Ishikawa (cell line): ENCODE measurements around the gene CHADL.

ENCODE experiments used
- CEBPB ChIP-seq: IDR thresholded peaks from 2 replicates; pipeline ENCODE4 v1.6.1; 2012
- CREB1 ChIP-seq: IDR thresholded peaks from 2 replicates; pipeline ENCODE4 v1.6.1; 2012; ENCODE audit warnings: low read depth
- EGR1 ChIP-seq: IDR thresholded peaks from 2 replicates; pipeline ENCODE4 v1.6.1; 2012
- EP300 ChIP-seq: IDR thresholded peaks from 2 replicates; pipeline ENCODE4 v1.6.1; 2012; ENCODE audit warnings: borderline replicate concordance
- FOXM1 ChIP-seq: IDR thresholded peaks from 2 replicates; pipeline ENCODE4 v1.6.1; 2012; ENCODE audit warnings: low read depth, borderline replicate concordance
- MAX ChIP-seq: IDR thresholded peaks from 2 replicates; pipeline ENCODE4 v1.6.1; 2012
- NFIC ChIP-seq: IDR thresholded peaks from 2 replicates; pipeline ENCODE4 v1.6.1; 2012
- RAD21 ChIP-seq: IDR thresholded peaks from 2 replicates; pipeline ENCODE4 v1.6.1; 2012; ENCODE audit warnings: low read depth
- TAF1 ChIP-seq: IDR thresholded peaks from 2 replicates; pipeline ENCODE4 v1.6.1; 2012; ENCODE audit warnings: low read depth, mild to moderate bottlenecking
- TCF12 ChIP-seq: IDR thresholded peaks from 2 replicates; pipeline ENCODE4 v1.6.1; 2012; ENCODE audit warnings: low read depth
- TEAD4 ChIP-seq: IDR thresholded peaks from 2 replicates; pipeline ENCODE4 v1.6.1; 2012
- YY1 ChIP-seq: IDR thresholded peaks from 2 replicates; pipeline ENCODE4 v1.6.1; 2012; ENCODE audit warnings: low read depth
- ZBTB7A ChIP-seq: IDR thresholded peaks from 2 replicates; pipeline ENCODE4 v1.6.1; 2012; ENCODE audit warnings: low read depth
- TF ChIP-seq, protein P1 (sequence below): IDR thresholded peaks from 2 replicates; pipeline ENCODE4 v1.6.1; 2012; ENCODE audit warnings: low read depth, mild to moderate bottlenecking
- TF ChIP-seq, protein P2 (sequence below): IDR thresholded peaks from 2 replicates; pipeline ENCODE4 v1.6.1; 2012

The CHADL gene

DNA sequence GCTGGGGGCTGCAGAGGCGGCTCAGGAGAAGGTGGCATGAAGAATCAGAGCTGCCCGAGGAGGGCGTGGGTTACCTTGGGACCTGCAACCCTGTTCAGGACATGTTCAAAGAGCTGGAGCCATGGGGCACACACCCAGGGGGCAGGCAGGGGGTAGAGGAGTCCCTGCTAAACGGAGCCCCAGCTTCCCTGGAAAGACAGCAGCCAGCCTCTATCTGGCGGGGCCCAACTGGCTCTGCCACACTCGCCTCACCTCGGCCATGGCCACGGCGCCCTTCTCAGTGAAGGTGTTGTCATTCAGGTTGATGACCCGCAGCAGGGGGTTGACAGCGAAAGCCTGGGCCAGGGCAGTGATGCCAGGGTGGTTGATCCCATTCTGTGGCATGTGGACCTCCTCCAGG lies 17.0 kb upstream of the CHADL start:
- TF ChIP-seq MAX (no peak), NFIC (no peak), CREB1 (no peak), YY1 (no peak), EP300 (no peak), CEBPB (no peak), TAF1 (no peak), RAD21 (no peak), EGR1 (no peak), TEAD4 (no peak), ZBTB7A (no peak)
- TF ChIP-seq, protein P1, sequence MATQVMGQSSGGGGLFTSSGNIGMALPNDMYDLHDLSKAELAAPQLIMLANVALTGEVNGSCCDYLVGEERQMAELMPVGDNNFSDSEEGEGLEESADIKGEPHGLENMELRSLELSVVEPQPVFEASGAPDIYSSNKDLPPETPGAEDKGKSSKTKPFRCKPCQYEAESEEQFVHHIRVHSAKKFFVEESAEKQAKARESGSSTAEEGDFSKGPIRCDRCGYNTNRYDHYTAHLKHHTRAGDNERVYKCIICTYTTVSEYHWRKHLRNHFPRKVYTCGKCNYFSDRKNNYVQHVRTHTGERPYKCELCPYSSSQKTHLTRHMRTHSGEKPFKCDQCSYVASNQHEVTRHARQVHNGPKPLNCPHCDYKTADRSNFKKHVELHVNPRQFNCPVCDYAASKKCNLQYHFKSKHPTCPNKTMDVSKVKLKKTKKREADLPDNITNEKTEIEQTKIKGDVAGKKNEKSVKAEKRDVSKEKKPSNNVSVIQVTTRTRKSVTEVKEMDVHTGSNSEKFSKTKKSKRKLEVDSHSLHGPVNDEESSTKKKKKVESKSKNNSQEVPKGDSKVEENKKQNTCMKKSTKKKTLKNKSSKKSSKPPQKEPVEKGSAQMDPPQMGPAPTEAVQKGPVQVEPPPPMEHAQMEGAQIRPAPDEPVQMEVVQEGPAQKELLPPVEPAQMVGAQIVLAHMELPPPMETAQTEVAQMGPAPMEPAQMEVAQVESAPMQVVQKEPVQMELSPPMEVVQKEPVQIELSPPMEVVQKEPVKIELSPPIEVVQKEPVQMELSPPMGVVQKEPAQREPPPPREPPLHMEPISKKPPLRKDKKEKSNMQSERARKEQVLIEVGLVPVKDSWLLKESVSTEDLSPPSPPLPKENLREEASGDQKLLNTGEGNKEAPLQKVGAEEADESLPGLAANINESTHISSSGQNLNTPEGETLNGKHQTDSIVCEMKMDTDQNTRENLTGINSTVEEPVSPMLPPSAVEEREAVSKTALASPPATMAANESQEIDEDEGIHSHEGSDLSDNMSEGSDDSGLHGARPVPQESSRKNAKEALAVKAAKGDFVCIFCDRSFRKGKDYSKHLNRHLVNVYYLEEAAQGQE, result no peak
- TF ChIP-seq, protein P2, sequence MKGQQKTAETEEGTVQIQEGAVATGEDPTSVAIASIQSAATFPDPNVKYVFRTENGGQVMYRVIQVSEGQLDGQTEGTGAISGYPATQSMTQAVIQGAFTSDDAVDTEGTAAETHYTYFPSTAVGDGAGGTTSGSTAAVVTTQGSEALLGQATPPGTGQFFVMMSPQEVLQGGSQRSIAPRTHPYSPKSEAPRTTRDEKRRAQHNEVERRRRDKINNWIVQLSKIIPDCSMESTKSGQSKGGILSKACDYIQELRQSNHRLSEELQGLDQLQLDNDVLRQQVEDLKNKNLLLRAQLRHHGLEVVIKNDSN, result no peak

DNA sequence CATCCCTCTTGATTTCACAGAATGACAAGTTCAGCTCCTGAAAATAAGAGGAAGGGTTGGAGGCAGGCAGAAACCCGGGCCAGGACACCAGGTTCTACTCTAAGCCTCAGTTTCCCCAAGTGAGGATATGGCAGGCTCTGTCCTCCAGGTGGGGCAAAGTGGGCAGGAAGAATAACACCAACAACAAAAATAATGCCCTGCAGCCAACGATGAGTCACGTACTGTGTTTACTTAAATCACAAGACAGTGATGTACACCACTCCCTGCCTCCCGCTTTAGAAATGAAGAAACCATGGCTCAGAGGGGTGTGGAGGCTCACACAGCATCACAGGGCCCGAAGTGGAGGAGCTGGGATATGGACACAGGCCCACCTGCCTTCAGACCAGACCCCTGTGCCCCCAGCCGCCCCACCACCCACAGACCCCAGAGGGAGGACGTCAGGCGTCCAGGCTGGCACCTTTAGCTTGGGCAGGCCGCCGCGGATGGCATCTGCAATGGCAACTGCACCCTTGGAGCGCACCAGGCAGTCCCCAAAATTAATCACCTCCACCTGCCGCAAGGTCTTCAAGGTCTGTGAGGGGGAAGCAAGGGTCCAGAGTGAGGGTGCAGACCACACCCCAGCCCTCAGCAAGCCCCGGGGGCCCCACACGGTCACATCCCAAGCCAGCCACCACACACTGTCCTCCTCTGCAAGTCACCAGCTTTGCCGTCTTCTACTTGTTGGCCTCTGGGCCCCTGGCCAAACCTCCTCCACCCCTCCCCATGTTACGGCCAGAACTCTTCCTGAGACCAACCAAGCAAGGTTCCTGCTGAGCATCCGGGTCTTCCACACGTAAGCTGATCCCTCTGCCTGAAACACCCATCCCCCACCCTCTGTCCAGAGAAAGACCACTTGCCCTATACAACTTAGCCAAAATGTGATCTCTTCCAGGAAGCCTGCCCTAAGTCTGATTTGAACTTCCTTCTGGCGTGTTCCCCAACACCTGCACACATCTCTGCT lies 15.8 kb upstream of the CHADL start:
- no peak for TF ChIP-seq RAD21
- no peak for TF ChIP-seq FOXM1
- no peak for TF ChIP-seq MAX
- TF ChIP-seq TAF1, result no peak
- no peak; the same call in 1 of the 2 replicates for TF ChIP-seq NFIC
- no peak for TF ChIP-seq YY1
- TF ChIP-seq EGR1, result no peak
- no peak for TF ChIP-seq TCF12
- no peak for TF ChIP-seq ZBTB7A
- TF ChIP-seq, protein P1, result no peak
- TF ChIP-seq, protein P2, result no peak
- no peak for TF ChIP-seq CREB1

DNA sequence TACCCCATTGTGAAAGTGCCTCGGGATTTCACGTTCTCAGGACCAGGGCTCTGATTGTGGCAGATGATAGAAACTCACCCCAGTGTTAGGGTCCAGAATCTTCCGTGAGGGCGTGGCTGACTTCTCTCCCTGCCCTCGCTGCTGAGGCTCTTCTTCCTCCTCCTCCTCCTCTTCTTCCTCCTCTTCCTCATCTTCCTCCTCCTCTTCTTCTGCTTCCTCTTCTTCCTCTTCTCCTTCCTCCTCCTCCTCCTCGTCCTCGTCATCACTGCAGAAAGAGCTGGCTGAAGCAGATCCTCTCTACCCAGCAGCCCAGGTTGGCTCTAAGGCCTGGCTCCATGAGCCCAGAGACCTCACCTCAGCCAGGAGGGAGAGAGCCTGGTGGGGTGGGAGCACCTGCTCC lies 13.5 kb upstream of the CHADL start:
- TF ChIP-seq YY1 (no peak), CREB1 (no peak), ZBTB7A (no peak), TCF12 (no peak), NFIC (no peak), EGR1 (no peak), RAD21 (no peak), MAX (no peak), CEBPB (no peak), TEAD4 (no peak), FOXM1 (no peak)
- TF ChIP-seq, protein P2, result no peak

- no peak for TF ChIP-seq MAX
- TF ChIP-seq EP300, result no peak
- no peak for TF ChIP-seq TCF12
- no peak for TF ChIP-seq TEAD4
- TF ChIP-seq CREB1, result no peak
- no peak for TF ChIP-seq ZBTB7A
- no peak for TF ChIP-seq TAF1
- TF ChIP-seq, protein P1, result no peak
- no peak for TF ChIP-seq NFIC
- no peak for TF ChIP-seq FOXM1
- TF ChIP-seq, protein P2, result no peak
- TF ChIP-seq RAD21, result no peak
- TF ChIP-seq EGR1, result no peak
- no peak for TF ChIP-seq YY1
- TF ChIP-seq CEBPB, result no peak
These were observed 11.6 kb upstream of the CHADL start for GRCh38 chr22:41252365-41252764.
